Breast epithelium (tissue), 4 donors: Measurements from ENCODE around the gene GPS2. TPM values are rescaled to one million over a fixed set of nuclear protein-coding genes. Genes with fewer than 3 reads are reported as not detected.

ENCODE experiments used
- DNase-seq, 2 donors: peaks; one replicate each; pipeline ENCODE4 v3.0.0-alpha.2; 2019; ENCODE audit warnings: low spot score in 2 of 2
- H3K27ac ChIP-seq, 2 donors: fragments of 200-600 bp; sonication (generic) in 1 of 2; one replicate each; pipeline ENCODE4 v1.5.1; 2016 to 2019; ENCODE audit warnings: mild to moderate bottlenecking in 1 of 2
- H3K27me3 ChIP-seq, 2 donors: fragments of 200-600 bp; sonication (generic) in 1 of 2; one replicate each; pipeline versions ENCODE4 v1.5.1 to v1.6.0; 2017 to 2019; ENCODE audit warnings: control low read depth in 1 of 2, mild to moderate bottlenecking in 1 of 2
- H3K36me3 ChIP-seq: fragments of 200-600 bp; one replicate; pipeline ENCODE4 v1.5.1; 2019
- H3K4me1 ChIP-seq, 2 donors: fragments of 200-600 bp; sonication (generic); one replicate each; pipeline ENCODE4 v1.5.1; 2016 to 2019; ENCODE audit warnings: control low read depth in 1 of 2
- H3K4me3 ChIP-seq, 3 donors: fragments of 200-600 bp; sonication (generic); 1 replicate in 2 of 3; 2 replicates in 1 of 3; pipeline ENCODE4 v1.5.1; 2016 to 2019; ENCODE audit warnings: mild to moderate bottlenecking in 3 of 3, moderate library complexity in 2 of 3
- H3K9me3 ChIP-seq, 2 donors: fragments of 200-600 bp; sonication (generic) in 1 of 2; one replicate each; pipeline ENCODE4 v1.5.1; 2016 to 2019; ENCODE audit warnings: control low read depth in 1 of 2
- POLR2A ChIP-seq: fragments of 450-650 bp; IDR thresholded peaks from one replicate; pipeline ENCODE4 v1.6.1; 2016; ENCODE audit warnings: antibody characterized with exemption, mild to moderate bottlenecking, moderate library complexity
- POLR2AphosphoS5 ChIP-seq, 3 donors: sonication (generic); formaldehyde crosslinking; IDR thresholded peaks; one replicate each; pipeline ENCODE4 v1.6.1; 2017; ENCODE audit warnings: antibody characterized with exemption in 3 of 3
- intact Hi-C: fragments of 100-400 bp; cut with DNase I; formaldehyde crosslinking; loops from one replicate; pipeline ENCODE4 v1.15.1; 2023; ENCODE audit warnings: low total_unique reads
- total RNA-seq, 3 donors: library from RNA; depleted of rRNA; stranded (reverse); fragments of >200 nt; gene quantifications; one replicate each; pipeline ENCODE4 v1.1.0, GENCODE V29; 2016
- TF ChIP-seq, protein P1 (sequence below), 3 donors: fragments of 450-650 bp; IDR thresholded peaks; one replicate each; pipeline ENCODE4 v1.5.1; 2016 to 2017; ENCODE audit warnings: antibody characterized with exemption in 3 of 3, mild to moderate bottlenecking in 3 of 3, moderate library complexity in 3 of 3

GPS2 gene
- total RNA-seq, 3 donors from 2014 or later, result 77.3 to 109 (median 84.2) TPM

GRCh38 chr17:7327056-7327455, 11.9 kb upstream of the GPS2 start:
- DNase-seq, result no peak
- Histone ChIP-seq H3K4me3 (no peak overlapping the region), H3K36me3 (no peaks in the 10 kb centered on the region), H3K9me3 (no peaks in the 10 kb centered on the region), H3K27ac (no peak overlapping the region), H3K27me3 (no peaks in the 10 kb centered on the region), H3K4me1 (no peaks in the 10 kb centered on the region)
- TF ChIP-seq, protein P1, sequence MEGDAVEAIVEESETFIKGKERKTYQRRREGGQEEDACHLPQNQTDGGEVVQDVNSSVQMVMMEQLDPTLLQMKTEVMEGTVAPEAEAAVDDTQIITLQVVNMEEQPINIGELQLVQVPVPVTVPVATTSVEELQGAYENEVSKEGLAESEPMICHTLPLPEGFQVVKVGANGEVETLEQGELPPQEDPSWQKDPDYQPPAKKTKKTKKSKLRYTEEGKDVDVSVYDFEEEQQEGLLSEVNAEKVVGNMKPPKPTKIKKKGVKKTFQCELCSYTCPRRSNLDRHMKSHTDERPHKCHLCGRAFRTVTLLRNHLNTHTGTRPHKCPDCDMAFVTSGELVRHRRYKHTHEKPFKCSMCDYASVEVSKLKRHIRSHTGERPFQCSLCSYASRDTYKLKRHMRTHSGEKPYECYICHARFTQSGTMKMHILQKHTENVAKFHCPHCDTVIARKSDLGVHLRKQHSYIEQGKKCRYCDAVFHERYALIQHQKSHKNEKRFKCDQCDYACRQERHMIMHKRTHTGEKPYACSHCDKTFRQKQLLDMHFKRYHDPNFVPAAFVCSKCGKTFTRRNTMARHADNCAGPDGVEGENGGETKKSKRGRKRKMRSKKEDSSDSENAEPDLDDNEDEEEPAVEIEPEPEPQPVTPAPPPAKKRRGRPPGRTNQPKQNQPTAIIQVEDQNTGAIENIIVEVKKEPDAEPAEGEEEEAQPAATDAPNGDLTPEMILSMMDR (IDR thresholded peaks at IDR 0.05), result no peak
- no peak for TF ChIP-seq POLR2AphosphoS5 (IDR thresholded peaks at IDR 0.05)
- TF ChIP-seq POLR2A, result no peak
- intact Hi-C loops, result no loop called here

- no peak for DNase-seq
- TF ChIP-seq POLR2AphosphoS5 (IDR thresholded peaks at IDR 0.05), result no peak
- TF ChIP-seq, protein P1 (IDR thresholded peaks at IDR 0.05), result no peak
- TF ChIP-seq POLR2A, result no peak
- no peaks in the 10 kb centered on the region for H3K36me3 ChIP-seq
- no peak overlapping the region for H3K27ac ChIP-seq
- intact Hi-C loops, result no loop called here
- H3K9me3 ChIP-seq, result no peaks in the 10 kb centered on the region
- no peak overlapping the region for H3K4me3 ChIP-seq
- no peaks in the 10 kb centered on the region for H3K27me3 ChIP-seq
- no peaks in the 10 kb centered on the region for H3K4me1 ChIP-seq
Observed at GRCh38 chr17:7326186-7326585, 11.0 kb upstream of the GPS2 start.

DNA sequence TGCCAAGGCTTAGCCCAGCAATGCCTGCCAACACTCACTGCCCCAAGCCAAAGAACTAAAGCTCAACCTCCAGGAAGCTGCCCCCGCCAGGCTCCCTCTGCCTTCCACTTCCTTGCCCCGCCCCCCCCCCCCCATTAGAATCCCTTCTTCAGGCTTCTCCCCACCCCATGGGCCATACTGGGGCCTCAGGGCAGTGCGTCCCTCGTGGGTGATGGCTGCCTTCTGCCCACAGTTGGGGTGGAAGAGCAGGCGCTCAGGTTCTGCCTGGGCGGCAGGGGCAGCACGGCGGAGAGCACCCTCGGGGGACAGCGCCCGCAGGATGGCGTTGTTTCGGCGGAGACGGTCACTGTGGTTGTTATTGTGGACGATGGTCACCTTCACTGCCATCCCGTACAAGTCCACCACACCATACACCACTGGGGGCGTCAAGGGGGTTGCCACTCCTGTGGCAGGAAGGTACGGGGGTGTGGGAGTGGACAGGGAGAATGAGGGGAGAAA, 9.9 kb upstream of the GPS2 start:
- DNase-seq, result no peak
- Histone ChIP-seq H3K4me3 (no peak overlapping the region), H3K27me3 (no peaks in the 10 kb centered on the region), H3K4me1 (no peaks in the 10 kb centered on the region), H3K27ac (no peak overlapping the region), H3K36me3 (no peaks in the 10 kb centered on the region), H3K9me3 (no peaks in the 10 kb centered on the region)
- intact Hi-C loops, result no loop called here
- TF ChIP-seq POLR2A, result no peak
- TF ChIP-seq, protein P1 (IDR thresholded peaks at IDR 0.05), result no peak
- TF ChIP-seq POLR2AphosphoS5 (IDR thresholded peaks at IDR 0.05), result no peak

DNA sequence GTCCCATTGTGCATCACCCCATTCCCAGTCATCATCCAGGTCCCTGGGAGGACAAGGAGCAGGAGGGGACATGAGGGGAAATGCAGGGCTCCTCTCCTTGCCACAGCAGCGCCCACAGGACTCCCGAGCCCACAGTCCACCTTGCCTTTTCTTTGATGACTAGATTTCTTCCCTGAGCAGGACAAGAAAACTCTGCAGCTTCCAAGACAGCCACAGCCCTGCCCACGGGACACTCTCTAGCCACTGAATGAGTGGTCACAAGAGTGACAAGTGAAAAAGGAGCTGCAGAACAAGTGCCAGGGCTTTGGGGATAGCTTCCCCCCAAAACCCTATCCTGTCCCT, 9.2 kb upstream of the GPS2 start:
- no peaks in the 10 kb centered on the region for H3K36me3 ChIP-seq
- intact Hi-C loops, result no loop called here

GRCh38 chr17:7323731-7324437, 8.7 kb upstream of the GPS2 start:
- Histone ChIP-seq H3K36me3 (no peaks in the 10 kb centered on the region), H3K9me3 (no peaks in the 10 kb centered on the region), H3K27ac (peak overlapping the region in 1 of 2 donors; percentile 20), H3K4me3 (no peak overlapping the region), H3K4me1 (no peaks in the 10 kb centered on the region), H3K27me3 (no peaks in the 10 kb centered on the region)
- intact Hi-C loops, result no loop called here
- TF ChIP-seq POLR2A, result no peak
- TF ChIP-seq, protein P1 (IDR thresholded peaks at IDR 0.05), result peak; percentile 39 to 76 (median 62)
- no peak for TF ChIP-seq POLR2AphosphoS5 (IDR thresholded peaks at IDR 0.05)
- no peak for DNase-seq

More for the DNA sequence above, 9.2 kb upstream of the GPS2 start:
- Histone ChIP-seq H3K27ac (no peak overlapping the region), H3K4me1 (no peaks in the 10 kb centered on the region), H3K27me3 (no peaks in the 10 kb centered on the region), H3K9me3 (no peaks in the 10 kb centered on the region), H3K4me3 (no peak overlapping the region)
- TF ChIP-seq POLR2AphosphoS5 (IDR thresholded peaks at IDR 0.05) (no peak), POLR2A (no peak)
- TF ChIP-seq, protein P1 (IDR thresholded peaks at IDR 0.05), result peak in 1 of 3 donors; percentile 2
- no peak for DNase-seq
